Measurements from ENCODE around the gene SYCP1.

SYCP1 gene

DNA sequence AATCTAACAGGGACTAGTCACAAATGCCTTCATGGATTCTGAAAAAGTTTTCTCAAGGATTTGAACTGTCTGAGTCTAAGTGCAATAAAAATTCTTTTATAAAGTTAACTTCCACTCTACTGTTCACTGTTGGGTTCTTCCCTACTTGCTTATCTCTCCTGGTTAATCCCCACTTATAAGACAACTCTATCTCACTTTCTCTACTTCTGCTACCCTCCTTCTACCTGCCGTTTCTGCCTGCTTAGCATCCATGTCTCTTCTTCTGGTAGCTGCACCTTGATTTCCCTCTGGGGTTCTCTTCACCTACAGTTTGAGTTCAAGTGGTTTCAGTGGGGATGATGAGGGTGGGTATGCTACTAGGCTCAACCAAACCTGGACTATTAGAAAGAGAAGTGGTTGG lies 181.0 kb downstream of the SYCP1 start:
- no peaks in the 10 kb centered on the region for H3K9me3 ChIP-seq (ENCODE audit: control insufficient read depth, low read length)
- H3K9ac ChIP-seq (ENCODE audit: low read length), result no peak overlapping the region
- H3K27me3 ChIP-seq (ENCODE audit: control insufficient read depth, insufficient read depth, low read length), result no peaks in the 10 kb centered on the region
- no peaks in the 10 kb centered on the region for H3K36me3 ChIP-seq (ENCODE audit: control insufficient read depth, insufficient read depth, low read length)
- H3K4me1 ChIP-seq (ENCODE audit: control insufficient read depth, insufficient read depth, low read length), result peaks cover 17% of the 10 kb centered on the region
- no peak overlapping the region for H3K4me3 ChIP-seq (ENCODE audit: low read length)

DNA sequence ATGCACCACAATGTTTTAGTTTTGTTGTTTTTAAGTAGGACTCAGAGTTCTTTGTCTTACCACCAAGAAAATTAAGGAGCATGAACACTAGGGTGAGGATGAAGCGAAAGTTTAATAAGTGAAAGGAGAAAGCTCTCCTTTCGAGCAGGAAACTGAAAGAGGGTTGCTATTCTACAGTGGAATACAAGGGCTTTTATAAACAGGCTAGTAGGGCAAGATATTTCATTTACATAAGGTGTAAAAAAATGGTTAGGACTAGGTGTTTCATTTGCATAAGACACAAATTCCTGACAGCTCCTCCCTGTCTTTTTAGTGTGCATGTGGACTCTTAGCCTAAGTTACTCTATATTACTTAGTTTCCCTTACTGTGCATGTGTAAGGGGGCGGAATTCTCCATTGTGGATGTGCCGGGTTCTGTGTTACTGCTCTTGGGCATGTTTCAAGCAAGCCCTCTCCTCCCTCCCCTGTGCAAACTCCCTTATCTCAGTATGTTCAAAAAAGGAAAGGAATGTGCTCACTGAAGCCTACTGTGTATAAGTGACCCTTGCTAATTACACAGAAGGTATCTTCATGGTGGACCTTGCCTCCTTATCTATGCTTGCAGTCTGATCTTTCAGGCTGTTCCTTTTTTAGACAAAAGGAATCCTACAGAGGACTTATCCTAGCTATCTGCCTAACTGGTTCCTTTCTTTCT lies 182.3 kb downstream of the SYCP1 start:
- H3K36me3 ChIP-seq (ENCODE audit: control insufficient read depth, insufficient read depth, low read length), result no peaks in the 10 kb centered on the region
- no peaks in the 10 kb centered on the region for H3K27me3 ChIP-seq (ENCODE audit: control insufficient read depth, insufficient read depth, low read length)
- no peaks in the 10 kb centered on the region for H3K9me3 ChIP-seq (ENCODE audit: control insufficient read depth, low read length)
- H3K4me1 ChIP-seq (ENCODE audit: control insufficient read depth, insufficient read depth, low read length), result peaks cover 17% of the 10 kb centered on the region
- H3K4me3 ChIP-seq (ENCODE audit: low read length), result no peak overlapping the region
- no peak overlapping the region for H3K9ac ChIP-seq (ENCODE audit: low read length)

DNA sequence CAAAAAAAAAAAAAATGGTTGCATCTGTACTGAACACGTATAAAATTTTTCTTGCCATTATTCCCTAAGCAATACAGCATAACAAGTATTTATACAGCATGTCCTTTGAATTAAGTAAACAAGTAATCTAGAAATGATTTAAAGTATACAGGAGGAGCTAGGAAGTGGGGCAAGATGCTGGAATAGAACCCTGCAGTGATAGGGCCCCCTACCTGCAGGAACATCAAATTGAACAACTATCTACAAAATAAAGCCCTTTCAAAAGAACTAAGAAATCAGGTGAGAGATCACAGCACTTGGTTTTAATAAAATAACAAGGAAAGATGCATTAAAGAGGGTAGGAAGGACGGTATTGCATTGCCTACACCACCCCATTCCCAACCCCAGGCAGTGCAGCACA lies 185.8 kb downstream of the SYCP1 start:
- Histone ChIP-seq H3K27me3 (ENCODE audit: control insufficient read depth, insufficient read depth, low read length) (no peaks in the 10 kb centered on the region), H3K4me1 (ENCODE audit: control insufficient read depth, insufficient read depth, low read length) (peaks cover 17% of the 10 kb centered on the region), H3K9ac (ENCODE audit: low read length) (no peak overlapping the region), H3K4me3 (ENCODE audit: low read length) (no peak overlapping the region), H3K36me3 (ENCODE audit: control insufficient read depth, insufficient read depth, low read length) (no peaks in the 10 kb centered on the region), H3K9me3 (ENCODE audit: control insufficient read depth, low read length) (no peaks in the 10 kb centered on the region)

DNA sequence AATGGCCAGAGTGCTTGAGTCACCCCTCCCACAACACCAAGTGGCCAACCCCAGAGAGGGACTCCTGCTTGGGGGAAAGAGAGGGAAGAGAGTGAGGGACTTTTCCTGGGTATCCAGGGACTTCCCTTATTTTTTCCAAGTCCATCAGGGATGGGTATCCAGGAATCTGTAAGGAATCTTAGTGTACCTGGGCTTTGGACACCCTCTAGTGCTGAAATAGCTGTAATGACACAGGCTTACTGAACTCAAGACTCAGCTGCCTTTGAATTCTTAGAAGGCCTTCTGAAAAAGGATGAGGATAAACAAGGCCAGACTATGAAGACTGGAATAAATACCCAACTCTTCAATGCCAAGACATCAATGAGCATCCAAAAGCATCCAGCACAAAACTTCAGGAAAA lies 187.0 kb downstream of the SYCP1 start:
- peaks cover 16% of the 10 kb centered on the region for H3K4me1 ChIP-seq (ENCODE audit: control insufficient read depth, insufficient read depth, low read length)
- no peaks in the 10 kb centered on the region for H3K9me3 ChIP-seq (ENCODE audit: control insufficient read depth, low read length)
- no peak overlapping the region for H3K9ac ChIP-seq (ENCODE audit: low read length)
- H3K36me3 ChIP-seq (ENCODE audit: control insufficient read depth, insufficient read depth, low read length), result no peaks in the 10 kb centered on the region
- no peak overlapping the region for H3K4me3 ChIP-seq (ENCODE audit: low read length)
- no peaks in the 10 kb centered on the region for H3K27me3 ChIP-seq (ENCODE audit: control insufficient read depth, insufficient read depth, low read length)
